Occipital lobe (tissue), 2 donors: Measurements from ENCODE around the gene BTBD2. TPM values are rescaled to one million over a fixed set of nuclear protein-coding genes. Genes with fewer than 3 reads are reported as not detected.
"Not testable (repeated sequence)": the region's sequence is repeated elsewhere in the genome, so short reads cannot be mapped to it uniquely, and the experiment has no call there.

Source experiments
- DNase-seq: peaks from one replicate; lab custom pipeline; 2025; lab: John Stamatoyannopoulos, UW
- total RNA-seq: library from RNA; depleted of rRNA; stranded (reverse); fragments of >200 nt; gene quantifications from one replicate; pipeline ENCODE4 v1.2.3, GENCODE V29; 2014

Gene BTBD2
- total RNA-seq, 1 donor from 2014 or later: 49.1 TPM

DNA sequence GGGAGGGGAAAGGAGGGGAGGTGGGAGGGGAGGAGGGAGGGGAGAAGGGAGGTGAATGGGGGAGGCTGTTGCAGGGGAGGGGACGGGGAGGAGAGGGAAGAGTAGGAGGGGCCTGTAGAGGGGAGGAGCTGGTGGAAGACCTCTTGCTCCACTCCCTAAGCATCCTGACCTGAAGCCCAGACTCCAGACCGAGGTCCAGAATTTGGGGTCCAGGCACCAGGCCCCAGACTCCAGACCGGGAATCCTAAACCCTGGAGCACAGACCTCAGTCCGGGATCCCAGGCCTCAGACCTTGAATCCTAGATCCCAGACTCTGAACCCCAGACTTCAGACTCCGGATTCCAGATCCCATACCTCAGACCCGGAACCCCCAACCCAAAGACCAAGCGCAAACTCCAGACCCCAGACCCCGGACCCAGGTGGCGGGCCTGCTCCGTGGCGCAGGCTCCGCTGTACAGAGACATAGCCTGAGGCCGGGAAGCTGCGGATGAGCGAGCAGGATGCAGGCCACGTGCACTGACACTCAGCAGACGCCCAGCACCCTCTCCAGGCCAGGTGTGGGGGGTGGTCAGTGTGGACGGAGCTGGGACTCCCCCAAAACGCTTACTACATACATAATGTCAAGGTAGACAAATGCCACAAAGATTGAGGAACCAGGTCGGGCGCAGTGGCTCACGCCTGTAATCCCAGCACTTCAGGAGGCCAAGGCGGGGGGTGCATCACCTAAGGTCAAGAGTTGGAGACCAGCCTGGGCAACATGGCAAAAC is 710 bp upstream of the BTBD2 start:
- DNase-seq: peak; percentile 57

DNA sequence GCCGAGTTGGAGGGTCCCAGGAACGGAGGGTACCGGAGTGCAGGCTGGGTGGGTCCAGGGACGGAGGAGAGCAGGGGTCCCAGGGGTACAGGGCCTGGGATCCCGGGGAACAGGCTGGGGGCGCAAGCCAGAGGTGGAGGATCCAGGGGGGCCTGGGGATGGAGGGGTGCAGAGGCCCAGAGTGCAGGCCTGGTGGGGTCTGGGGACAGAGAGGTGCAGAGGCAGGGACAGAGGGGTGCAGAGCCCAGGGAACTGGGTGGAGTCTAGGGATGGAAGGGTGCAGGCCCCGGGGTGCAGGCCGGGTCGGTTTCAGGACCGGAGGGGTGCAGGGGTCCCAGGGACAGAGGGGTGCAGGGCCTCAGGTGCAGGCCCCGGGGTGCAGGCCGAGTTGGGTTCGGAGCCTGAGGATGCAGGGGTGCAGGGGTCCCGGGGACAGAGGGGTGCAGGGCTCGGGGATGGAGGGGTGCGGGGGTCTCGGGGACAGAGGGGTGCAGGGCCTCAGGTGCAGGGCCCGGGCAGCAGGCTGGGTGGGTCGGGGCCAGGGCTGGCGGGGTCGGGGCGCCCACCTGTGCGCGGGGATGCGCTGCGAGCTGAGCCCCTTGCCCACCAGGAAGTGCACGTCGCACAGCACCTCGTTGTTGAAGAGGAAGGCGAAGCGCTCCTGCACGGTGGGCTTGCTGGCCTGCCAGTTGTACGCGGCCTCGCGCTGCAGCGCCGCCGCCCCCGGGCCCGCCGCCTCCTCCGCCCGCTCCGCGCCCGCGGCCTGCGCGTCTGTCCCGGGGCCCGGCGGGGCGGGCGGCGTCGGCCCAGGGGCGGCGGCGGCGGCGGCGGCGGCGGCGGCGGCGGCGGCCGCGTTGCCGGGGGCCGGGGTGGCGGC is 545 bp downstream of the BTBD2 start:
- no peak for DNase-seq

DNA sequence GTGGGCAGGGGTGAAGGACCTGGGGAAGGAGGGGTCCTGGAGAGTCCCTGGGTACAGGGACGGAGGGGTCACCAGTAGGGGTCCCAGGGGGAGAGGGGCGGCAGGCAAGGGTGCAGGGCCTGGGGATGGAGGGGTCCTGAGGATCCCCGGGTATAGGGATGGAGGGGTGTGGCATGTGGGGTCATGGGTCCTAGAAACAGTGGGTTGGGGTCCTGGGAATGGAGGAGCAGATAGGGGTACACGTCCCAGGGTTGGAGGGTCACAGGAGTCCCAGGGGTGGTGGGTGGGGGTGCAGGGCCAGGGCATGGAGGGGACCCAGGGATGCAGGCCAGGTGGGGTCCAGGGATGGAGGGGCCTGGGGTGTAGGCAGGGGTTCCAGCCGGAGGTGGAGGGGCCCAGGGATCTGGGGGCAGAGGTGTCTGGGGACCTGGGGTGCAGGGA is 1.4 kb downstream of the BTBD2 start:
- DNase-seq: no peak

DNA sequence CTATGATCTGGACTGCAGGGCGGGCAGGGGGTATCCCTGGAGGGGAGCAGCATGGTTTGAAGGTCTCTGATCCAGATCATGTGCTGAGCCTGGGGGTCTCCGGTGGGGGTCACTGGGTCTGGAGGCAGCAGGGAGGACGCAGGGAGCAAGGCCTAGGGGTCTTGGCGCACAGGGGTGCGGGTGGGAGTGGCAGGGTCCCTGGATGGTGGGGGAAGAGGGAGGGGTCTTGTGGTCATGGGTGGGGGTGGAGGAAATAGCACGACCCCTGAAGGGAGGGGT is 1.9 kb downstream of the BTBD2 start:
- no peak for DNase-seq

DNA sequence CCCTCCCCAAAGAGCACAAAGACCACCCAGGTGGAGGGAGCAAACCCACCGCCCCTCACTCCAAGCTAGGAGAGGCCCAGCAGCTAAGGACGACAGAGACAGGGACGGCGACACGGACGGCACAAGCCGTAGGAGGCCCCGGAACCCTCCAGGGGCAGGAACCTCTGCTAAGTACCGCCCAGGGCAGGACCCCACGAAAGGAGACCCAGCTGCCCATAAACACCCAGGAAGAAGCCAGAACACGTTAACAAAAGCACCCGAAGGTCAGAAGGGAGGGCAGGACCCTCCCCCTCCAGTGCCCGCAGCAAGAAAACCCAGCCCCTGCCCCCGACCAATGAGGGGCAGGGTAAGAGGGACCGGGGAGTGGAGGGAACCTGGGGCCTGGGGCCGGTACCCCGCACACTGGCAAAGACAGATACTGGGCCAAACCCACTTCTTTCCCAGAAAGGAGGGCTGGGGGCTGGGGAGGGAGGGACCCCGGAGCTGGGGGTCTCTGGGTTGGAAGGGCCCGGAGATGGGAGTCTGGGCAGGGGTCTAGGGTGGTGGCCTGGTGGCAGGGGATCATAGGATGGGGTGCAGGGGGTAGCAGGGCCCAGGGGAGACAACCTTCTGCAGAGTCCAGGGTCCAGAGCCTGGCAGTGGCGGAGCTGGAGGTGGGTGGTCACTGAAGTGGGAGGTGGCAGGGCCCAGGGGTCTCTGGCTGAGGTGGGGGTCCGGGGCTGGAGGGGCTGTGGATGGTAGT is 2.4 kb downstream of the BTBD2 start:
- DNase-seq: no peak

DNA sequence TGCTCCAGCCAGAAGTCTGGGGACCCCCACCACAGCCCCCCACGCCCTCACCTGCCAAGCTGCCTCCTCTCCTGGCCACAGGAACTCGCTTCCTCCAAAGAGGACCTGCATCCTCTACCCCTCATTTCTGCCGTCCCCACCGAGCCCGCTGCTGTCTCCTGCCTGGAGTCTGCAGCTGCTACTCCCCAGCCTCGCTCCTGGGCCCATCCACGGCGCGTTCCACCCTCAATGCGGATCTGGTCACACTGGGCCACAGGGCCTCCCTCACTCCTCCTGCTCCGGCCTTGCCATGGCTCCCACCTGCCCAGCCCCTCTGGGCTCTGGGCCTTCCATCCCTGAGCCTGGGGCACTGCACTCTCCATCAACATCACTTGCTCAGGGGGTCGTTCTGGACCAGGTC is 4.3 kb downstream of the BTBD2 start:
- no peak for DNase-seq

DNA sequence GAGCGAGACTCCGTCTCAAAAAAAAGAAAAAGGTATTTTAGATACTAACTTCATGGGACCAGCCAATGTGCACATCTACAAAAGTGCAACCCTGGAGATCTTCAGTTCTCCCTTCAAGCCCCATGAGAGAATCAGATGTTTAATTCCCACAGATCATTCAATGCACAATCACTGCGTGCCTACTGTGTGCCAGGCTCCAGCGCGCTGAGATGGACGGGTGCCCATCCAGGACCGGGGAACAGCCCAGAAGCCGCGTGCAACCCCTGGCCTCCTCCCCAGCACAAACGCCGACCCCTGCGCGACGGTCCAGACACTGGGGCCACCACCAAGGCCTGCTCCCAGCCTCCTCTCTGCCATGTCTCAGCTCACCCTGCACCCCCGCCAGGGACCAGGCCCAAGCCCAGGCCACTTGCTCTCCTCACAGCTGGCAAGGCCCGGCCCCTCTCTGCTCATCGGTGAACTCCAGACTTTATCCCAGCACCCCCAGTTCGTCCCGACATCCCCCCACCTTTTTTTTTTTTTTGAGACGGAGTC is 5.3 kb downstream of the BTBD2 start:
- DNase-seq: no peak

DNA sequence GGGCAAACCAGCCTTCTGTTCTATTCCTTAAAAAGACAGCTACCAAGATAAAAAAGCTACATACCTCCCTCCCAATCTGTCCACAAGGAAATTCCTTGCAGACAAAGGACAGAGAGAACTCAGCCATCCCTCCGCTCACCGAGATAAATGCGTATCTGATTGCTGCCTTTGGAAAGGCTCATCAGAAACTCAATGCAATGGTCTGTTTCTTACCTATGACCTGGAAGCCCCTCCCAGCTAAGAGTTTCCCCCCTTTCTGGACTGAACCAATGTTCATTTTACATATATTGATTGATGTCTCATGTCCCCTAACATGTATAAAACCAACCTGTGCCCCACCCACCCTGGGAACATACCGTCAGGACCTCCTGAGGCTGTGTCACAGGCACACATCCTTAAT is 11.6 kb downstream of the BTBD2 start:
- no peak for DNase-seq

DNA sequence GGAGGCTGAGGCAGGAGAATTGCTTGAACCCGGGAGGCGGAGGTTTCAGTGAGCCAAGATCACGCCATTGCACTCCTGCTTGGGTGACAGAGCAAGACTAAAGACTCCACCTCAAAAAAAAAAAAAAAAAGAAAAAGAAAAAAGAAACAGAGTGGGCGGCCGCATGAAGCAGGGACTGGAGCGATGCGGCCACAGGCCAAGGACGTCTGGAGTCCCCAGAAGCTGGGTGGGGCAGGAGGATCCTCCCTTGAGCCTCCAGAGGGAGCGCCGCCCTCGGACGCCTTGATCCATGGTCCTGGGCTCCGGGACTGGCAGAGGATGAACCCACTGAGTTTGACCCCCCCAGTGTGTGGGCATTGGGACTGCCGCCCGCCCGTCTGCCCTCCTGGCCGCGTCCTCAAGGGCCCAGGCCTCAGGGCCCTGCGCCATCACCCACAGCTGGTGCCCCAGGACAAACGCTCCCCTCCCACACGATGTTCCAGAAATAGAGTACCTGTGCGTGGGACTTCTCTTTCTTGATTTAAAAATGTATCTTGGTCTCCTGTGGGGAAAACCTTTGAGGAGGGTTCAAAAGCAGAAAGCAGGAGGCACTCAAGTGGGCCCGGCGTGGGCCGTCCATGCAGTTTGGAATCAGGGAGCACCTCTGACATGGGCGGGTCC is 15.5 kb downstream of the BTBD2 start:
- DNase-seq: no peak

DNA sequence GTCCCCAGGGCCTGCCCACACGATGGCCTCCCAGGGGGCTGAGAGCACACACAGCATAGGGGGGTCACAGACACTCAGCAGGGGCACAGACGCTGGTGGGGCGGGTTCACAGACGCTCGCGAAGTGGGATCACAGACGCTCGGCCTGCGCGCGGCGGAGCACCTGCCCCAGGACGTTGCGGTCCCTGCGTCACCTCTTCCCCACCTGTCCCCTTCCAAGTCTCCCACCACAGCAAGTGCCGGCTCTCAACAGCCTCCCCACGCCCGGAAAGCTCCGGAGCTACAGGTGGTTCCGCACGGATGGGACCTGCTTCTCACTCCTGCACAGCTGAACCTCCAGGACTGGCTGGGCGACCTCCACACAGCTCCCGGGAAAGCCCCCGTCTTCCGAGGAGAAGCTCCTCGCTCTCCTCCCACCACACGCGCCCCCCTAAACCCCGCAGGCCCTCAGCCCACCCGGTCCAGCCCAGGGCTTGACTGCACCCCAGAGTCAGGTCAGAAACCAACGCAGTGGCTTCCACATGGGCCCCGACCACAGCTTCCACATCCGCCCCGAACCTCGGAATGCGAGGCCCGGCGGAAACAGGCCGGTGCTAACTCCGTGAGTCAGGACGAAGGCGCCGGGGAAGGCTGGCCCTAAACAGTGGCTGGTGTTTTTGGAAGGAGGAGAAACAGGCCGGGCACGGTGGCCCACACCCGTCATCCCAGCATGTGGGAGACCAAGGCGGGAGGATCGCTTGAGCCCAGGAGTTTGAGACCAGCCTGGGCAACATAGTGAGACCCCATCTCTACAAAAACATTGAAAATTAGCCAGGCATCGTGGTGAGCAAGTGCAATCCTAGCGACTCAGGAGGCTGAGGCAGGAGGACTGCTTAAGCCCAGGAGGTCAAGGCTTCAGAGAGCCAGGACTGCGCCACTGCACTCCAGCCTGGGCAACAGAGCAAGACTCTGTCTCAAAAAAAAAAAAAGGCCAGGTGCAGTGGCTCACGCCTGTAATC is 16.5 kb downstream of the BTBD2 start:
- no peak for DNase-seq

DNA sequence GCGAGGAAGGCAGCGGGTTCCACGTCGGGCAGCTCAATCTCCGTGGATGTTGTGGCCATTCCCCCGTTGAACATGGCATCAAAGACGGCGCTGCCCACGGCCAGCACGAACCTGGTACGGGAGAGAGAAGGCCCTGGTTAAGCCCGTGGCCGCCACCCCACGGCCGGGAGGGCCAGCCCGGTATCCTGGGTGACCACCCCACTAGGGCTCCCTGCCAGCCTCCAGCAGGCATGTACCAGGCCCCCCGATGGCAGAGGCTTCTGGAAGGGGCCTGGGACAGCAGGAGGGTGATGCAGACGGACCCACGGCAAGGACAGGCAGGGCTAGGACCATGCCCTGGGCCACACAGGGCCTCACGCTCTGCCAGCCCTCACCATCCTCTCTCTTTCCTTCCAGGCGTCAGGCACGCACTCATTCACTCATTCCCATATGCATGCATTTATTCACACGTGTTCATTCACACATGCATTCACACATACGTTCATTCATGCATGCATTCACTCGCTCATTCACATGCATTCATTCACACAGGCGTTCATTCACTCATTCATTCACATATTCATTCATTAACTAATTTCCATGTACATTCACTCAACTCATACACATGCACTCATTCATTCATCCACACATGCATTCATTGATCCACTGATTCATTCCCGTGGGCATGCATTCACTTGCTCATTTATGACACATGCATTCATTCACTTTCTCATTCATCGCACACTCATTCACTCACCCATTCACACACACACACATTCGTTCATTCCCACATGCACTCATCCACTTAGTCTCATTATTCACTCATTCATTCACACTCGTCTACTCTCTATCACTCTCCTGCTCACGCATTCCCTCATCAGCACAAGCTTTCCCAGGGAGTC is 17.9 kb downstream of the BTBD2 start:
- DNase-seq: no peak

DNA sequence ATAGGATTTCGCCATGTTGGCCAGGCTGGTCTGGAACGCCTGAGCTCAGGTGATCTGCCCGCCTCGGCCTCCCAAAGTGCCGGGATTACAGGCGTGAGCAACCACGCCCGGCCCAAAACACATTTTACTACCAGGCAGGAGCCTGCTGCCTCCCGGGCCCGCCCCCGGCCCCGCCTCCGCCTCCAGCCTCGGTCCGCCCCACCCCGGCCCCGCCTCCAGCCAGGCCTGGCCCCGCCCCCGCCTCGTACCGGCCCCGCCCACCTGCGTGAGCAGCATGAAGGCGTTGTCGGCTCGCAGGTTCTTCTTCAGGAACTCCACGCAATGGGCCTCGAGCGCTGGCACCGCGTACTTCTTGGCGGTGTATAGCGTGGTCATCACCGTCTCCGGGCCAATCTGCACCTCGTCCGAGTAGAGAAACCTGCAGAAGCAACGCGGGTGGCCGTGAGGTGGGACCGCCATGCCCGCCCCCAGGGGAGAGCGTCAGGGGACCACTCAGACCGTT is 22.7 kb downstream of the BTBD2 start:
- DNase-seq: no peak

DNA sequence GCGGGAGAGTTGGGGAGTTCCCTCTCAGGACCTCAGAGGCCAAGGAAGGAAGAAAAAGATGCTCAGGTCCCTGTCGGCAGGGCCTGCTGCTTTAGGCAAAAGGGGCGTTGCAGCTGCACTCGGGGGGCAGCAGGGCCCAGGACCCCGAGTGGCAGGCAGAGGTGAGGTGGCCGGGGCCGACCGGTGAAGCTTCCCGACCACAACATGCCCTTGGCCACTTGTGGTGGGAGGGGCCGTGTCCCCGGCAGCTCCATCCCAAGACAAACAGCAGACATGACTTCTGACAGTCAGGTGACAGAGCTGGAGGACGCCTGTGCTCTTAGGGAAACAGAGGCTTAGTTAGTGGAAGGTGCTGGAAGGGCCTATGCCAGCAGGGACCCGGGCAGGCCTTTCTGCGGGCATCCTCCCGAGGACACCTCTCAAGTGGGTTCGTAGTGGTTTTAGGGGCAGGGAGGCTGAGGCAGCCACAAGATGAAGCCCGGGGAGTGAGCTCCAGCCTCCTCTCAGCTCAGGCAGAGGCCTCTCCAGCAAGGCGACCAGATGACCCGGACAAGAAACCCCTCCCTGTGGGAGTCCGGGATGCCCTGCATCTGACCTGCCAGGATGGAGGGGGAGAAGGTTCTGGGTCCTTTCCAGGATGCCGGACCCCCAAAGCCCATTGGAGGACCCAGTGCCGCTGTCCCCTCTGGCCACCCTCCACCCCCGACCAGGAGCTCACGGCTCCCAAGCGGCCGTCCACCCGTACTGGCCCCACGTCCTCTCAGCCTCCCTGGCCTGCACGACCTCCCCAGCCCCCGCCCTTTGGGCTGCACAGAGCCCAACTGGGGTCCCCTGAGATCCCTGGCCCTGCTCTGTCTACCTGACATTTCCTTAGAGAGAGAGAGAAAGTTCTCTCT is 24.2 kb downstream of the BTBD2 start:
- DNase-seq: no peak

DNA sequence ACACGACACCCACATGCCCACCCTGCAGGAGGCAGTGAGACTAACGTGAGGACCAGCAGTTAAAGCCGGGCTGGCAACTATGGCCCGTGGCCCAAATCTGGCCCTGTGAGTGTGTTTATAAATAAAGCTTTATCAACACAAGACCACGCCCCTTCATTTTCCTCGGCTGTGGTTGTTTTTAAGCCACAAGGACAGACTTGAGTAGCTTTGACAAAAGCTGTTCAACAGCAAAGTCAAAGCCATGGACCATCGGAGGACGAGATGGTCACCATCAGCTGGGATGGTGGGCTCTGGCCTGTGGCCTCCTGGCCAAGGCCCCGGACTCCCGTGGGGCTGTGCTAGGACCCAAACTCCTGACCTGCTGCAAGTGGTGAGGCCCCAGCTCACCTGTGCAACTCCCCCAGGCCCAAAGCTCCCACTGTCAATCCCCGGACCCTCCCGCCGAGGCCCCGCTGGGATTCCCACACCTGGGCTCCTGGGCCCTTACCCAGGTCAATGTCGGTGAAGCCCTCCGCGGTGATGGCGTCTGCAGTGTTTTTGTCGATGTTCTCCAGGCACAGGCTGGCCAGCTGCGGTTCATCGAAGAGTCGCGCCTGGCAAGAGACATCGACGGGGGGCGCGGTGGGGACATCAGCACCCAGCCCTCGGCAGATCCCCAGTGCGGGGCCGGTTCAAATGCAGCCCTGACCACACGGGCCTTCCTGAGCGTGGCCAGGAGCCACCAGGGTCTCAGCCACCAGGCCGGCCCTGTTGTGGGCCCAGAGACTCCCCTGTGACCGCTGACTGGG is 25.1 kb downstream of the BTBD2 start:
- DNase-seq: no peak

DNA sequence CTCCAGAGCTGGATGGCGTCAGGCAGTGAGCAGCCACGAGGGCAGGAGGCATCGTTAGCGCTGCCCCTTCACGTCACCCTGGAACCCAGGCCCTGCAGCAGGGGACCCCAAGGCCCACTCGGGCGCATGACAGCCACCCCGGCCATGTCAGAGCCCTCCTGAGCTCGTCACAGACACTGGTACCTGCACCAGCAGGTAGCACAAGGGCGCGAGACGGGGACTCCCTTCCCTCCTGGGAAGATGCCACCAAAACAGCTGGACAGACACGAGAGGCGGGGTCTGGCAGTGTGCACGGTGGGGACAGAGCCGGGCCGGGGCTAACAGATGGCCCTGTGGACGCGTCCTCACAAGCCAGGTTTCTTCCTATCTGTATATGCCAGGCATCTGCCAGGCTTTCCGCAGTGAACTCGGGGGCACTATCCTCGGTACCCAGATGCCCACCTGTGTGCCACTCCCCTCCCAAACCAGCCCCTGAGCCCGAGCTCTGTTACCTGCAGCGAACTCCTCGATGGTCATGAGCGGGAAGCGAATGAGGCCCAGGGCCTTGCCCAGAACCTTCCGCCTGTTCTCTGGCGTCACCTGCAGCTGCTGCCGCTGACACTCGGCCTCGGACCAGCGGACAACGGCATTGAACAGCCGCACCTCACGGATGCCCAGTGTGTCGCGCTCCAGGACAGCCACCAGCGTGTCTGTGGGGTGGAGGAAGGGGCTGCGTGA is 25.8 kb downstream of the BTBD2 start:
- DNase-seq: no peak

DNA sequence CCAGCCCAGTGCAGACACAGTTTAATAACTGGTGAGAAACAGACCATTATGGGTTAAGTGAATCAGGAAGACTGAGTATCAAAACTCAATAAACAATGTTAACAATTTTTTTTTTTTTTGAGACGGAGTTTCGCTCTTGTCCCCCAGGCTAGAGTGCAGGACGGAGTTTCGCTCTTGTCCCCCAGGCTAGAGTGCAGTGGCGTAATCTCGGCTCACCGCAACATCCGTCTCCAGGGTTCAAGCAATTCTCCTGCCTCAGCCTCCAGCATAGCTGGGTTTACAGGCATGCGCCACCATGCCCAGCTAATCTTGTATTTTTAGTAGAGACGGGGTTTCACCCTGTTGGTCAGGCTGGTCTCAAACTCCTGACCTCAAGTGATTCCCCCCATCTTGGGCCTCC is 27.1 kb downstream of the BTBD2 start:
- not testable (repeated sequence) for DNase-seq
